Sciatic nerve (tissue), 2 donors: ENCODE data around the gene GRPEL1. TPM values are rescaled to one million over a fixed set of nuclear protein-coding genes. Genes with fewer than 3 reads are reported as not detected.

Experiments
- ATAC-seq: fragments of 200-7000 bp; cut with Tn5 transposase; one replicate; pipeline ENCODE4 v1.9.1; 2020; ENCODE audit warnings: mild to moderate bottlenecking, moderate library complexity
- DNase-seq: peaks from one replicate; pipeline ENCODE4 v3.0.0-alpha.2; 2020; ENCODE audit warnings: low spot score
- intact Hi-C: fragments of 100-400 bp; cut with DNase I; formaldehyde crosslinking; loops from one replicate; pipeline ENCODE4 v1.14.2; 2022
- total RNA-seq: library from RNA; stranded (reverse); fragmentation: NEBNext Ultra II Directional; extraction: Animal tissue kit (Norgen Biotek cat#: 25700); gene quantifications from one replicate; pipeline ENCODE4 v1.2.1, GENCODE V29; 2021
- donor health status: DM: no; HTN: no; CAD: no.
- donor health status: DM: no; HTN: no; CAD: no.

Gene GRPEL1
- total RNA-seq, 1 donor from 2014 or later = 20.6 TPM

GRCh38 chr4:7017446-7018048 lies 50.3 kb downstream of the GRPEL1 start:
- ATAC-seq = no peak
- intact Hi-C loops = no loop called here
- DNase-seq = no peak

- DNase-seq = no peak
- intact Hi-C loops = no loop called here
- no peak for ATAC-seq
Measured at GRCh38 chr4:7016512-7016911, 51.4 kb downstream of the GRPEL1 start.

GRCh38 chr4:7016086-7016485 lies 51.8 kb downstream of the GRPEL1 start:
- intact Hi-C loops = no loop called here
- DNase-seq (no peak), ATAC-seq (no peak)

GRCh38 chr4:7015383-7016035 lies 52.4 kb downstream of the GRPEL1 start:
- DNase-seq (no peak), ATAC-seq (no peak)
- intact Hi-C loops = no loop called here

- ATAC-seq = no peak
- DNase-seq = no peak
- intact Hi-C loops = no loop called here
Measured at GRCh38 chr4:7014815-7015214, 53.0 kb downstream of the GRPEL1 start.

GRCh38 chr4:7013175-7013574 lies 54.7 kb downstream of the GRPEL1 start:
- intact Hi-C loops = no loop called here
- DNase-seq (no peak), ATAC-seq (no peak)

GRCh38 chr4:7009564-7009963 lies 58.3 kb downstream of the GRPEL1 start:
- DNase-seq = no peak
- no peak for ATAC-seq
- intact Hi-C loops = no loop called here

Other genes starting within 250 kb of the GRPEL1 start
- 68.2 TPM for gene TBC1D14, start 158.2 kb downstream of the GRPEL1 start, total RNA-seq
- 14.8 TPM for gene TADA2B, start 24.7 kb downstream of the GRPEL1 start, total RNA-seq
- gene SORCS2, start 124.5 kb upstream of the GRPEL1 start, total RNA-seq = 52.5 TPM